Suprapubic skin (tissue), 3 donors: ENCODE results near the gene MAST4.

Experiments
- CTCF ChIP-seq, 2 donors: fragments of 200-600 bp in 1 of 2; fragments of 450-650 bp in 1 of 2; sonication (generic) in 1 of 2; IDR thresholded peaks; one replicate each; pipeline ENCODE4 v1.5.1; 2016 to 2019; ENCODE audit warnings: antibody characterized with exemption in 2 of 2, mild to moderate bottlenecking in 1 of 2, moderate library complexity in 1 of 2
- POLR2A ChIP-seq, 2 donors: fragments of 450-650 bp; IDR thresholded peaks; one replicate each; pipeline ENCODE4 v1.6.1; 2017; ENCODE audit warnings: antibody characterized with exemption in 2 of 2, mild to moderate bottlenecking in 2 of 2, moderate library complexity in 2 of 2

- TF ChIP-seq POLR2A (IDR thresholded peaks at IDR 0.05) (no peak), CTCF (IDR thresholded peaks at IDR 0.05) (no peak)
These were observed 173.0 kb downstream of the MAST4 start for GRCh38 chr5:66769030-66769733.
